HG03175 (cell line): ENCODE data around the gene SAA1.

Source experiments
- ATAC-seq: cut with Tn5 transposase; IDR thresholded peaks from one replicate; pipeline ENCODE4 v1.9.1; 2021; ENCODE audit warnings: mild to moderate bottlenecking, moderate library complexity; ENCODE audit not compliant: unreplicated experiment

The SAA1 gene

DNA sequence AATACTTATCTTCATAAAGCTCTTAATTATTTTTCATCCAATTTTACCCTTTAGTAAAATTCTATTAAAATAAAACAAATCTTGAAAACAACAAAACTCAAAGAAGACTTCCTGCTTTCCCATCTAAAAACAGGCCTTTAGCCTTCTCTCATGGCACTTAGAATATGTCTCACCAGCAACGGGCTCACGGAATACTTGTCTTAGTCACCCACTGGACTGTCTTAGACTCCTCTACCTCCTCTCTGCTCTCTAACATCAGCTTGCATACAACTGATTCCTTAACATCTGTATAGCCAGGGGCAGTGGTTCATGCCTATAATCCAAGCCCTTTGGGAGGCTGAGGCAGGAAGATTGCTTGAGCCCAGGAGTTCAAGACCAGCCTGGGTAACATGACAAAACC is 42.2 kb downstream of the SAA1 start:
- no peak for ATAC-seq

DNA sequence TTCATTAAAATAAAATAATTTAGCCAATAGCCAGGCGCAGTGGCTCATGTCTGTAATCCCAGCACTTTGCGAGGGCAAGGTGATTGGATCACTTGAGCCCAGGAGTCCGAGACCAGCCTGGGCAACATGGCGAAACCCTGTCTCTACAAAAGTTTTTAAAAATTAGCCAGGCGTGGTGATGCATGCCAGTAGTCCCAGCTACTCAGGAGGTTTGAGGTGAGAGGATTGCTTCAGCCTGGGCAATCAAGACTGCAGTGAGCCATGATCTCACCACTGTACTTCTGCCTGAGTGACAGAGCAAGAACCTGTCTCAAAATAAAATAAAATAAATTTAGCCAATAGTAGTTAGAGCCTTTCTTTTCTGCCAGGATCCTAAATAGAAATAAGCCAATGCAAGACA is 43.6 kb downstream of the SAA1 start:
- no peak for ATAC-seq

GRCh38 chr11:18310800-18311340 is 44.8 kb downstream of the SAA1 start:
- peak; percentile 75 for ATAC-seq

- ATAC-seq: no peak
Measured at GRCh38 chr11:18312012-18312411, 45.9 kb downstream of the SAA1 start.

DNA sequence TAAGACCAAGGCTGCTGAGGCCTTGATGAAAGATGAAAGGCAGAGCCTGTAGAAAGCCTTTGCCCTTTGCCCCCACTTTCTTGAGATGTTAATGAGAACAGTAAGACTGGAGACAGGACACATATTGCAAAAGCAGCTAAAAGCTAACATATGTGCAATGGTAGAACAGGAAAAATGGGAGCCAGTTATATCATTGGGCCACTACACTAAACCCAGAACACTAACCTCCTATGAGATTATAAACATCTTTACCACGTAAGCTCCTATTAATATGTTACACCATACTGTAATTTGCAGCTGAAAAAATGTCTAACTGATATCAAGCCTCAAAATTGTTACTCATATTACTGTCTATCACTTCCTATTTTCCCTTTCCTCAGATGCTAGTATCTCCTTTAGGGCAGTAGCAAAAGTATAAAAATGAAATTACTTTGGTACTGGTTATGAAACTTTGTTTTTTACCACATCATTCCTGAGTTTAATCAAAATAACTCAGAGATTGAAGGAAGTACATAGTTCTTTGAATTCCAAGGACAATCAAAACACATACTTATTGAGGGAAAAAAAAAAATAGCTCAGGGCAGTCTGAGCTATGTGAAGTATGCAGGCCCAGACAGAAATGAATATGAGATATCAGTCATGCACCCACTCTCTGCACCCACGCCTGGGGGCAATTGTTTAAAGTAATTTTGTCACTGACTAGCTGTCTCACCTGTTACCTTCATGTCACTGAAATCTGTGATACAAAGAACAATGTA is 46.8 kb downstream of the SAA1 start:
- ATAC-seq: no peak

GRCh38 chr11:18313965-18314763 is 48.1 kb downstream of the SAA1 start:
- ATAC-seq: no peak

- ATAC-seq: no peak
Measured at GRCh38 chr11:18314784-18315523, 48.9 kb downstream of the SAA1 start.

GRCh38 chr11:18315893-18316292 is 49.8 kb downstream of the SAA1 start:
- ATAC-seq: no peak

DNA sequence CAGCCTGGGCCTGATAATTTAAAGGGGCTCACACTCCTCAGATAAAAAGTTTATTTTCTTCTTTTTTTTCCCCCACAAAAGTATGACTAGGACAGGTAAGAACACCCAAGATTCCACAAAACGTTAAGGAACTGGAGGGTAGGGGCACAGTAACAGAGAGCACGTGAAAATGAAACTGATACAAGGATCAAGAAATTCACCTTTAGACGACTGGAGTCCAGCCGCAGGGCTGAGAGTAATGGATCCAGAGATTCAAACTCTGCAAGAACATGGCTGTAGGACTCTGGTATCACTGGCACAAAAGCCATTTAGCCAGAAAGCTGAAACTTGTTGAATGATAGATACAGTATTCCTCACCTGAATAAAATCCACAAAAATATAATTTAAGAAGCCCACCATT is 51.5 kb downstream of the SAA1 start:
- no peak for ATAC-seq
